ENCODE measurements around the gene SEC23B.

DNA sequence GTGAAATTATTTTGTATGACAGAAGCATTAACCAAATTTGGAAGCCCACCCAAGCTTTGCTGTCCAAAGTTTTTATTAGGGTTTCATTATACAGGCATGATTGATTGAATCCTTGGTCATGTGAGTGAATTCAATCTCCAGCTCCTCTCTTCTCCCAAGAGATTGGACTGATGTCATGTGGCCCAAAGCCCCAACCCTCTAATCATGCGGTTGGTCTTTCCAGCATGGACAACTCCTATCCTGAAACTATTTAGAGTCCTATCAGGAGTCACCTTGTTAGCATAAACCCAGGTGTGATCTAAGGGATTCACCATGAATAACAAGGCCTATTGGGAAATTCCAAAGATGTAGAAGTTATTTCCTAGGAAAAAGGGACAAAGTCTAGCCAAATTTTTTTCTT is 29.9 kb upstream of the SEC23B start:
- TF ChIP-seq PCBP1 (IDR thresholded peaks at IDR 0.05; ENCODE audit: borderline replicate concordance, low read depth, low read length) (no peak), HNRNPLL (IDR thresholded peaks at IDR 0.05; ENCODE audit: low read depth, low read length, poor library complexity, severe bottlenecking) (no peak), BRCA1 (CRISPR knock-in tag; IDR thresholded peaks at IDR 0.05) (no peak), ZNF644 (CRISPR knock-in tag; IDR thresholded peaks at IDR 0.05; ENCODE audit: low read depth) (no peak), CHD2 (IDR thresholded peaks at IDR 0.05; ENCODE audit: low read depth, low read length) (no peak)
- TF ChIP-seq, protein P1, sequence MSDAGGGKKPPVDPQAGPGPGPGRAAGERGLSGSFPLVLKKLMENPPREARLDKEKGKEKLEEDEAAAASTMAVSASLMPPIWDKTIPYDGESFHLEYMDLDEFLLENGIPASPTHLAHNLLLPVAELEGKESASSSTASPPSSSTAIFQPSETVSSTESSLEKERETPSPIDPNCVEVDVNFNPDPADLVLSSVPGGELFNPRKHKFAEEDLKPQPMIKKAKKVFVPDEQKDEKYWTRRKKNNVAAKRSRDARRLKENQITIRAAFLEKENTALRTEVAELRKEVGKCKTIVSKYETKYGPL (CRISPR knock-in tag; IDR thresholded peaks at IDR 0.05), result no peak
- TF ChIP-seq, protein P2, sequence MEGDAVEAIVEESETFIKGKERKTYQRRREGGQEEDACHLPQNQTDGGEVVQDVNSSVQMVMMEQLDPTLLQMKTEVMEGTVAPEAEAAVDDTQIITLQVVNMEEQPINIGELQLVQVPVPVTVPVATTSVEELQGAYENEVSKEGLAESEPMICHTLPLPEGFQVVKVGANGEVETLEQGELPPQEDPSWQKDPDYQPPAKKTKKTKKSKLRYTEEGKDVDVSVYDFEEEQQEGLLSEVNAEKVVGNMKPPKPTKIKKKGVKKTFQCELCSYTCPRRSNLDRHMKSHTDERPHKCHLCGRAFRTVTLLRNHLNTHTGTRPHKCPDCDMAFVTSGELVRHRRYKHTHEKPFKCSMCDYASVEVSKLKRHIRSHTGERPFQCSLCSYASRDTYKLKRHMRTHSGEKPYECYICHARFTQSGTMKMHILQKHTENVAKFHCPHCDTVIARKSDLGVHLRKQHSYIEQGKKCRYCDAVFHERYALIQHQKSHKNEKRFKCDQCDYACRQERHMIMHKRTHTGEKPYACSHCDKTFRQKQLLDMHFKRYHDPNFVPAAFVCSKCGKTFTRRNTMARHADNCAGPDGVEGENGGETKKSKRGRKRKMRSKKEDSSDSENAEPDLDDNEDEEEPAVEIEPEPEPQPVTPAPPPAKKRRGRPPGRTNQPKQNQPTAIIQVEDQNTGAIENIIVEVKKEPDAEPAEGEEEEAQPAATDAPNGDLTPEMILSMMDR (CRISPR knock-in tag; IDR thresholded peaks at IDR 0.05), result no peak
